Limb (tissue), 2 donors: ENCODE measurements around the gene CRYL1.
"Not testable (repeated sequence)": the region's sequence is repeated elsewhere in the genome, so short reads cannot be mapped to it uniquely, and the experiment has no call there.

Experiments used
- DNase-seq, 2 donors: peaks; one replicate each; pipeline ENCODE4 v3.0.0-alpha.2; 2016; ENCODE audit errors: extremely low spot score in 2 of 2

CRYL1 gene

GRCh38 chr13:20460761-20461160 is 64.9 kb downstream of the CRYL1 start:
- DNase-seq, result no peak

GRCh38 chr13:20457670-20458069 is 68.0 kb downstream of the CRYL1 start:
- no peak for DNase-seq

GRCh38 chr13:20456737-20457136 is 68.9 kb downstream of the CRYL1 start:
- no peak for DNase-seq

GRCh38 chr13:20451397-20451796 is 74.3 kb downstream of the CRYL1 start:
- no peak for DNase-seq

- DNase-seq, result no peak
Observed at GRCh38 chr13:20448470-20448869, 77.2 kb downstream of the CRYL1 start.

GRCh38 chr13:20446900-20447299 is 78.8 kb downstream of the CRYL1 start:
- DNase-seq, result no peak

- no peak for DNase-seq
Observed at GRCh38 chr13:20446405-20446804, 79.3 kb downstream of the CRYL1 start.

- DNase-seq, result no peak
Observed at GRCh38 chr13:20442798-20443381, 82.8 kb downstream of the CRYL1 start.

GRCh38 chr13:20442375-20442774 is 83.3 kb downstream of the CRYL1 start:
- no peak for DNase-seq

- DNase-seq, result no peak
Observed at GRCh38 chr13:20441879-20442278, 83.8 kb downstream of the CRYL1 start.

GRCh38 chr13:20441056-20441455 is 84.6 kb downstream of the CRYL1 start:
- DNase-seq, result no peak

GRCh38 chr13:20439261-20439660 is 86.4 kb downstream of the CRYL1 start:
- no peak for DNase-seq

GRCh38 chr13:20438801-20439200 is 86.9 kb downstream of the CRYL1 start:
- no peak for DNase-seq

GRCh38 chr13:20436505-20436904 is 89.2 kb downstream of the CRYL1 start:
- no peak for DNase-seq

- peak in 1 of 2 donors; percentile 60 for DNase-seq
Observed at GRCh38 chr13:20435616-20436368, 89.9 kb downstream of the CRYL1 start.

GRCh38 chr13:20434210-20434609 is 91.4 kb downstream of the CRYL1 start:
- not testable (repeated sequence) for DNase-seq

- no peak for DNase-seq
Observed at GRCh38 chr13:20431687-20432384, 93.8 kb downstream of the CRYL1 start.

- DNase-seq, result no peak
Observed at GRCh38 chr13:20431080-20431479, 94.6 kb downstream of the CRYL1 start.

- no peak for DNase-seq
Observed at GRCh38 chr13:20430296-20430695, 95.4 kb downstream of the CRYL1 start.

- no peak for DNase-seq
Observed at GRCh38 chr13:20429682-20430081, 96.0 kb downstream of the CRYL1 start.

GRCh38 chr13:20428666-20429644 is 96.7 kb downstream of the CRYL1 start:
- no peak for DNase-seq
